Measurements from ENCODE around the gene DDAH2.

Gene DDAH2

DNA sequence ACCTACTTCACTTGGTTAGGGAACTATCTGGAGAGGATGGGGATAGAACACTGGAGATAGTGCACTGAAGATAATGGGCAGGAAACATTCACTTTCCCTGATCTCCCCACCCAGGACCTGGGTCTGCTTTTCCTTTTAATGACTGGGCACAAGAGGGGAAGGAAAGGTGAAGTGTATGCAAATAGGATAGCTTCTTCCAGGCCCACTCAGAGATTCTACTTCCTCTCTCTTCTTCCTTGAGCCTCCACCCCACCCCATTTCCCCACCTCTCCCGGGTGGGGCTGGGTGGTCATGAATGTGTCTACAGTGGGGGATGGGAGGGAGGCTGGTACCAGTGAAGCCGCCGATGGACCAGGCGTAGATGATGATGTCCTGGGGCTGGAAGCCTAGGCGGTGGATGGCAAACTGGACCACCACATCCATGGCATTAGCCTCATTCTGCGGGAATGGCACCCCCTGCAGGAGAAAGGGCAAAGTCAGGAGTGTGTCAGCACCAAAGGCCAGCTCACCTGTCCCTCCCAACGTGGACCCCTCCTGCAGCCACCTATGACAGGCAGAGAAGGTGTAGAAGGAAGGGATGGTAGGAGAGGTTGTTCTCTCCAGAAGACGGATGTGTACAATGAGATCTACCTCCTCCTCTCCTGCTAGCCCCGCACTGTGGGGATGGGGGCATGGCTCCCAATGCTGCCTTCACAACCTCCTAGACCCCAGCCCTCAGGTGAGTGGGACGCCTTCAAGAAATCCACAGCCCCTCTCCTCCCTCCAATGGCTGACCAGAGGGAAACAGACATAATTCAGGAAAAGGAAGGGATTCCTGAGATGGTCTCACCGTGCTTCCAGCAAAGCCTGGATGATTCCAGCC lies 39.6 kb downstream of the DDAH2 start:
- DNase-seq (ENCODE audit: low spot score), result no peak

DNA sequence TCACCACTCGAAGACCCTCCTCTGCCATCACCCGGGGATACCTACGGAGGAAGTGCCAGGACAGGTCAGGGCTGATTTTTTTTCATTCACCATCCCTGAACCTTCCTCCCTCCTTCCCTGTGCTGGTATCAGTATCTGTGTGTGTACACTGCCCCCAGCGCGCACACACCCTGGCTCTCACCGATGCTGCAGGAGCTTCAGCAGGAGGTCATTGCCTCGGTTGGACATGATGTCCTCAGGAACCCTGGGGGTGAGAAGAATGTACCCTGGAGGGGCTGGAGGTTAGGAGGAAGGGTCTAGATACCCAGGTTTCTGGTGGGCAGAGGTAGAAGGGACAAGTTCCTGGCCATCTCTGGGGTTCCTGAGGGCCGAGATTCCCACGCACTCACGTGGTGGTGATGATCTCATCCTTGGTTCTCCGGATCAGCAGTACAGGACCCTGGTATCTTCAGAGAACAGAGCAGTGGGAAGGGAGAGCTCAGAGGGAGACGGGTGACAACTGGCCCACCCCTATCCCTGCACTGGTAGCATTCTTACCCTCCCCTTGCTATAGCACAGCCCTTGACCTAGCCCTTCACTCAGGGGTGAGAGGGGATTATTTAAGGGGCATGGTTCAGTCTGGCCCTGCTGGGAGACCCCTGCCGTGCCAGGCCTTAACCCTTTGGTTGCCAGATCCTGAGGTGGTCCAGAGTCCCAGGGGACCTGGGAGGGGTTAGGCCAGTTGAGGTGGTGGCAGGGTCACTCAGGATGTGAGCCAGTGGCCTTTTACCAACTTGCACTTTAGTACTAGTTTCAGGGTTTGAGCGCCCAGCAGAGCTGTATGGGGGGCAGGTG lies 41.0 kb downstream of the DDAH2 start:
- DNase-seq (ENCODE audit: low spot score), result no peak

DNA sequence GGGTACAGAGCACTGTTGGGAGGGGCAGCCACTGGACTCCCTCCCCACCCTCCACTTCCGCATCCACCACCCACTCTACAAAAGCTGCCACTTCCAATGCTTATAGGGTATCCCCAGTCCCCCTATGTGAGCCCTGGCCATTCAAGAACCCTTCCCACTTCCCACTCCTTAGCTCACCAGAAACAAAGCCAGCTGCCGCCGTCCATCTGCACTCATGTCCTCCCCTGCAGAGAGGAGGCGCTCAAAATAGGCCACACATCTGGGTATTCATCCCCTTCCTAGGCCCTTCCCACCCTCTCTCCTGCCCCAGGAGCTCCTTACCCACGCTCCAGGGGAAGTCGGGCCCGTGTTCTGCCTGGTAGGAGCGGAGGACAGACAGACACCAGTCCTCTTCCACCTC lies 41.8 kb downstream of the DDAH2 start:
- no peak for DNase-seq (ENCODE audit: low spot score)

DNA sequence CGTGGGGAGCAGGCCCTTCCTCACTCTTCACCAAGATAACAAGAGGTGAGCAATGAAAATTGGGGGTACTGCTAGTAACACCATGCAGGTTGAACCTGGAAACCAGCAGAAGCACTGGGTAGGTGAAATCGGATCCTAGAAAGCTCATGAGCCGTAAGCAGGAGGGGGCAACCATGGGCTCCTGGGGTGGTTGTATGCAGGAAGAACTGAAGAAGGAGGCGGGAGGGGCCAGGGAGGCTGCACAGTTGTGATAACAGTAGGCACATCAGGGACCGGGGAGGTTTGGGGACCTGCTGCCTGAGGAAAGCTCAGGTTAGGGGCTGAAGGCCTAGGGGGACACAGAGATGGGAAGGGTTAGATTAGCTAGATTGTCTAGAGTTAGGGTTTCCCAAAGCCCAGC lies 42.6 kb downstream of the DDAH2 start:
- no peak for DNase-seq (ENCODE audit: low spot score)

DNA sequence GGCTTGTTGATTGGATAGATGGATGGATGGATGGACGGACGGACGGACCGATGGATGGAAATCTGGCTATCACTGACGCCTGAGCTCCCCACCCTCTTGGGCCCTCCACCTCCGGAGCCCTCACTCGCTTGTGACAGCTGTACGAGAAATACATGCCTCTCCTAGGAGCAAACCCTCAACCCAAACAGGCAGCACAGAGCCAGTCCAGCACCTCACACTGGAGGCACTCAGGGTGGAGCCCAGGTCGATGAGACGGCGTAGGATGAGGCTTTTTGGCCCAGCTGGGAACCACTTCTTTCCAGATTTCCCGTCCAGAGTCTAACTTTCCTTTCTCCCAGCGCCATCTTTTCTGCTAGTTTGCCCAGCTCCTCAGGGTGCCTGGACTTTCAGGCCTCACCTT lies 45.5 kb downstream of the DDAH2 start:
- no peak for DNase-seq (ENCODE audit: low spot score)

DNA sequence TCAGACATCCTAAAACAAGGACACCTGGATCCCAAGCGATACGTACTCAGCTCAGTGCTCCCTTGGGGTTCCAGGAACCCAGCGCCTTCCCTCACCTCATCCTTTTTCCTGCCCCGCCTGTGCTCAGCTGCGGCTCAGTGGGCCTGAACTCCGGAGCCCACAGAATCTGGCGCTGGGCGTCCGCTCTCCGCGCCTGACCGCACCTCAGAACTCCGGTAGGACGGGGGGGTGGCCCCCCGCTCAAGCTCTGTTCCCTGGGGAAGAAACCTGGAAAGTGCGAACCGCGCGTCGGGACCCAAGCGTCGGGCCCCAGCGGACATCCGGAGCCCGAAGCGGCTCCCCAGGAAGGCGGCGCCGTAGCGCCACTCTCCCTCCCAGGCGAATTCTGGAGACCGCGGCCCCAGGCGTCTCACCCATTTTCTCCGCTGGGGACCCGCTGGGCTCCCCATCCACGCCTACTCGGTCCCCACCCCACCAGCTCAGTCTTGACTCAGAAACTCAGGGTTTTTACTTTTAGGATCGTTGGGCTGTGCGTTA lies 47.9 kb downstream of the DDAH2 start:
- DNase-seq (ENCODE audit: low spot score), result no peak

DNA sequence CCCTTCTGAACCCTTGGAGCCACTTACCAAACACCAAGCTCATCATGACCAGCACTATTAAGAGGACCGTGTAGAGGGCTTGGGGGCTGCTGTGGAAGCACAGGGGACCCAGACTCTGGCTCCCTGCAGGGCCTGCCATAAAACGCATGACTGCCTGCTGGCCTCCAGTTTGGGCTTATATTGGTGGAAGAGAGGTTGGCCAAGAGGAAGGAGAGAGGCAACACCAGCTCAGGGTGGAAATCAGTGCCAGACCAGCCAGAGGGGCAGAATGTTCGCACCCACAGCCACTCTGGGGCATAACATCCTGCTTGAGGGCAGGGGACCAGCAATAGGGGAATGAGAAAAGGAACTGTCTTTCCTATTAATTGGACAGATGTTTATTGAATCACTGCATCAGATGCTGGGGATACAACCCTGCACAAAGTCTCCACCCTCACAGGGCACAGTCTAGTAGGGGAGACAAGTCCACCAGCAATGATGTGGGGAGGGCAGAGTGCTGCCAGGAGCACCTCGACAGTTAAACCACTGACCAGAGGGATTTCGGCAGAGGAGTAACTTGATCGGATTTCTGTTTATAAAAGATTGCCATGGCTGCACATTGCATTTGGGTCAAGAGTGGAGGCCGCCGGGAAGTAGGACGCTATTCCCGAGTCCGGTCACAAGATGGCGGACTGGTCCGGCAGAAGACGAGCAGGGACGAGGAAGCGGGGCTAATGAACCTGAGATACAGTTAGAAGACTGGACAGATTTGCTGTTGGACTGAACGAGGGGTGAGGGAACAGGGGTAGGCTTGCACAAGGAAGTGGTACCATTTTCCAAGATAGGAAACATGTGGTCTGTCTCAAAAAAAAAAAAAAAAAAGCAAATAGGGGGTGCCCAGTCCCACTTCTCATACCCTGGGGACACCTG lies 48.6 kb downstream of the DDAH2 start, which contains the start of gene LY6G5C:
TSS of gene LY6G5C (minus strand) at position 842 of the 909 bp plus-strand sequence. CDS start at position 148, 694 bp downstream.
- peak; percentile 58 for DNase-seq (ENCODE audit: low spot score)

DNA sequence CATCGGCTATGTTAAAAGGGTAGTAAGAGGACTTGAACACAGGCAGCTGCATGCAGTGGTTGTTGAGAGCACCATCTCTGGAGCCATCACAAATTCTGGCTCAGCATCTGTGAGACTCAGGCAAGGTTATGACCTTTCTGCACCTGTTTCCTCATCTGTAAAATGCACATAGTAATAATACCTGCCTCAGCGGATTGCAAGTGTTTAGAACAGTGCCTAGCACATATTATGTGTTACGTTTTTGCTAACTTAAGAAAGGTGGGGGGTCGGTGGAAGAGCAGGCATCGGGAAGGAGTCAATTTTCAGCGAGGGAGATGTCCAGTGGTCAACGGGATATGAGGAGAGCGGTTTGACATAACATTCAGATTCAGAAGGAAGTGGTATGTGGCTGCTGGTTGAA lies 51.1 kb downstream of the DDAH2 start:
- DNase-seq (ENCODE audit: low spot score), result no peak
